ACC112 (cell line): ENCODE data around the gene PYY.
"Not testable (repeated sequence)": the region's sequence is repeated elsewhere in the genome, so short reads cannot be mapped to it uniquely, and the experiment has no call there.

Source experiments
- H2AFZ ChIP-seq: fragments of 200-600 bp; sonication (generic); one replicate; pipeline ENCODE4 v1.6.0; 2017; ENCODE audit warnings: antibody characterized with exemption, low read length; ENCODE audit not compliant: unreplicated experiment
- H3K27ac ChIP-seq: fragments of 200-600 bp; sonication (generic); 2 replicates; pipeline ENCODE4 v1.5.1; 2014; ENCODE audit warnings: low read depth, mild to moderate bottlenecking, antibody characterized with exemption, low read length, moderate library complexity
- H3K27me3 ChIP-seq: fragments of 200-600 bp; sonication (generic); 2 replicates; pipeline ENCODE4 v1.6.1; 2014; ENCODE audit warnings: mild to moderate bottlenecking, antibody characterized with exemption, low read length, moderate library complexity, mixed read lengths; ENCODE audit not compliant: insufficient read depth
- H3K36me3 ChIP-seq: fragments of 200-600 bp; sonication (generic); 2 replicates; pipeline ENCODE4 v1.6.1; 2016; ENCODE audit warnings: mild to moderate bottlenecking, antibody characterized with exemption, low read length, moderate library complexity, mixed read lengths; ENCODE audit not compliant: insufficient read depth
- H3K4me1 ChIP-seq: fragments of 200-600 bp; sonication (generic); one replicate; pipeline ENCODE4 v1.6.1; 2016; ENCODE audit warnings: low read length, mixed read lengths; ENCODE audit not compliant: insufficient read depth, unreplicated experiment, control insufficient read depth
- H3K4me3 ChIP-seq: fragments of 200-600 bp; sonication (generic); 2 replicates; pipeline ENCODE4 v1.5.1; 2014; ENCODE audit warnings: mild to moderate bottlenecking, low read depth, low read length
- H3K79me2 ChIP-seq: fragments of 200-600 bp; sonication (generic); one replicate; pipeline ENCODE4 v1.6.0; 2016; ENCODE audit warnings: low read length; ENCODE audit not compliant: control insufficient read depth, unreplicated experiment, insufficient read depth

PYY gene

GRCh38 chr17:43945074-43945829 is 8.5 kb downstream of the PYY start:
- H3K27me3 ChIP-seq: no peaks in the 10 kb centered on the region
- H3K36me3 ChIP-seq: no peaks in the 10 kb centered on the region
- H3K27ac ChIP-seq: no peak overlapping the region
- no peak overlapping the region for H3K4me3 ChIP-seq
- H3K4me1 ChIP-seq: peaks cover 2% of the 10 kb centered on the region
- H3K79me2 ChIP-seq: no peaks in the 10 kb centered on the region
- no peak overlapping the region for H2AFZ ChIP-seq

GRCh38 chr17:43942051-43942685 is 11.6 kb downstream of the PYY start, which contains the start of gene PPY:
Gene PPY, minus strand, starts transcription at chr17:43942476. Its CDS starts 822 bp downstream, at chr17:43941654.
- no peaks in the 10 kb centered on the region for H3K27me3 ChIP-seq
- H3K27ac ChIP-seq: no peak within 1 kb of the TSS
- no peaks in the 10 kb centered on the region for H3K79me2 ChIP-seq
- no peaks in the 10 kb centered on the region for H3K36me3 ChIP-seq
- no peak within 1 kb of the TSS for H2AFZ ChIP-seq
- H3K4me1 ChIP-seq: peaks cover 2% of the 10 kb centered on the region
- no peak within 1 kb of the TSS for H3K4me3 ChIP-seq

- Histone ChIP-seq H3K4me3 (no peak overlapping the region), H3K27me3 (no peaks in the 10 kb centered on the region), H3K27ac (no peak overlapping the region), H2AFZ (no peak overlapping the region), H3K4me1 (peaks cover 2% of the 10 kb centered on the region), H3K79me2 (no peaks in the 10 kb centered on the region), H3K36me3 (no peaks in the 10 kb centered on the region)
Measured at GRCh38 chr17:43940630-43941029, 13.1 kb downstream of the PYY start.

GRCh38 chr17:43939886-43940285 is 13.9 kb downstream of the PYY start:
- Histone ChIP-seq H3K27me3 (no peaks in the 10 kb centered on the region), H3K27ac (no peak overlapping the region), H2AFZ (no peak overlapping the region), H3K4me3 (no peak overlapping the region), H3K36me3 (no peaks in the 10 kb centered on the region), H3K79me2 (no peaks in the 10 kb centered on the region), H3K4me1 (peaks cover 2% of the 10 kb centered on the region)

GRCh38 chr17:43939452-43939851 is 14.3 kb downstream of the PYY start:
- H3K4me1 ChIP-seq, H3K79me2 ChIP-seq, H3K4me3 ChIP-seq, H3K36me3 ChIP-seq, H2AFZ ChIP-seq, H3K27me3 ChIP-seq, H3K27ac ChIP-seq: not testable (repeated sequence)

GRCh38 chr17:43938838-43939182 is 14.9 kb downstream of the PYY start:
- Histone ChIP-seq H3K36me3 (no peaks in the 10 kb centered on the region), H3K4me3 (no peak overlapping the region), H3K27ac (no peak overlapping the region)

GRCh38 chr17:43936434-43936833 is 17.3 kb downstream of the PYY start:
- Histone ChIP-seq H3K27ac (no peak overlapping the region), H3K4me1 (no peaks in the 10 kb centered on the region), H3K27me3 (no peaks in the 10 kb centered on the region), H3K36me3 (no peaks in the 10 kb centered on the region), H3K79me2 (no peaks in the 10 kb centered on the region), H3K4me3 (no peak overlapping the region), H2AFZ (no peak overlapping the region)

More at GRCh38 chr17:43938838-43939182, 14.9 kb downstream of the PYY start:
- no peaks in the 10 kb centered on the region for H3K27me3 ChIP-seq
- H3K79me2 ChIP-seq: no peaks in the 10 kb centered on the region
- no peak overlapping the region for H2AFZ ChIP-seq
- peaks cover 1% of the 10 kb centered on the region for H3K4me1 ChIP-seq

- Histone ChIP-seq H3K27ac (no peak overlapping the region), H3K27me3 (no peaks in the 10 kb centered on the region), H3K4me1 (no peaks in the 10 kb centered on the region), H3K36me3 (no peaks in the 10 kb centered on the region), H2AFZ (no peak overlapping the region), H3K79me2 (no peaks in the 10 kb centered on the region), H3K4me3 (no peak overlapping the region)
Measured at GRCh38 chr17:43935926-43936261, 17.8 kb downstream of the PYY start.

- no peaks in the 10 kb centered on the region for H3K79me2 ChIP-seq
- H3K27ac ChIP-seq: no peak overlapping the region
- no peaks in the 10 kb centered on the region for H3K36me3 ChIP-seq
- no peak overlapping the region for H2AFZ ChIP-seq
- no peak overlapping the region for H3K4me3 ChIP-seq
- H3K4me1 ChIP-seq: no peaks in the 10 kb centered on the region
- no peaks in the 10 kb centered on the region for H3K27me3 ChIP-seq
Measured at GRCh38 chr17:43935204-43935925, 18.4 kb downstream of the PYY start.

GRCh38 chr17:43932923-43933322 is 20.8 kb downstream of the PYY start:
- Histone ChIP-seq H3K27me3 (no peaks in the 10 kb centered on the region; the same call in 1 of the 2 replicates), H3K4me1 (no peaks in the 10 kb centered on the region), H3K4me3 (no peak overlapping the region)

GRCh38 chr17:43932357-43932756 is 21.4 kb downstream of the PYY start:
- no peak overlapping the region for H3K27ac ChIP-seq
- H3K27me3 ChIP-seq: peaks cover 4% of the 10 kb centered on the region
- H3K4me3 ChIP-seq: no peak overlapping the region
- peaks cover 5% of the 10 kb centered on the region for H3K4me1 ChIP-seq
- H3K79me2 ChIP-seq: no peaks in the 10 kb centered on the region
- H2AFZ ChIP-seq: no peak overlapping the region
- H3K36me3 ChIP-seq: no peaks in the 10 kb centered on the region

More at GRCh38 chr17:43932923-43933322, 20.8 kb downstream of the PYY start:
- Histone ChIP-seq H3K27ac (no peak overlapping the region), H3K36me3 (no peaks in the 10 kb centered on the region), H3K79me2 (no peaks in the 10 kb centered on the region), H2AFZ (no peak overlapping the region)
